ENCODE measurements around the gene OR5AU1.
"Not testable (repeated sequence)": the region's sequence is repeated elsewhere in the genome, so short reads cannot be mapped to it uniquely, and the experiment has no call there.

Gene OR5AU1

GRCh38 chr14:21169573-21169972 is 13.7 kb upstream of the OR5AU1 start:
- DNase-seq: no peak

- DNase-seq: no peak
Observed at GRCh38 chr14:21168055-21168454, 12.2 kb upstream of the OR5AU1 start.

GRCh38 chr14:21165670-21166069 is 9.8 kb upstream of the OR5AU1 start:
- DNase-seq: not testable (repeated sequence)

GRCh38 chr14:21165002-21165605 is 9.2 kb upstream of the OR5AU1 start:
- not testable (repeated sequence) for DNase-seq

- no peak for DNase-seq
Observed at GRCh38 chr14:21163871-21164291, 8.0 kb upstream of the OR5AU1 start.

GRCh38 chr14:21162081-21162480 is 6.2 kb upstream of the OR5AU1 start:
- no peak for DNase-seq

GRCh38 chr14:21160061-21160610 is 4.3 kb upstream of the OR5AU1 start:
- DNase-seq: no peak

GRCh38 chr14:21158175-21158574 is 2.3 kb upstream of the OR5AU1 start:
- DNase-seq: not testable (repeated sequence)

- no peak for DNase-seq
Observed at GRCh38 chr14:21149641-21150367, 6.1 kb downstream of the OR5AU1 start.

GRCh38 chr14:21145437-21145836 is 10.4 kb downstream of the OR5AU1 start:
- no peak for DNase-seq

- no peak for DNase-seq
Observed at GRCh38 chr14:21142357-21142756, 13.5 kb downstream of the OR5AU1 start.

GRCh38 chr14:21136024-21136423 is 19.8 kb downstream of the OR5AU1 start:
- DNase-seq: no peak

- DNase-seq: no peak
Observed at GRCh38 chr14:21133901-21134300, 22.0 kb downstream of the OR5AU1 start.

GRCh38 chr14:21123429-21123828 is 32.4 kb downstream of the OR5AU1 start:
- DNase-seq: no peak

- DNase-seq: no peak
Observed at GRCh38 chr14:21121122-21121521, 34.7 kb downstream of the OR5AU1 start.

- no peak for DNase-seq
Observed at GRCh38 chr14:21120686-21121085, 35.2 kb downstream of the OR5AU1 start.

- no peak for DNase-seq
Observed at GRCh38 chr14:21118933-21119332, 36.9 kb downstream of the OR5AU1 start.

- no peak for DNase-seq
Observed at GRCh38 chr14:21113369-21113768, 42.5 kb downstream of the OR5AU1 start.

- DNase-seq: no peak
Observed at GRCh38 chr14:21112255-21112654, 43.6 kb downstream of the OR5AU1 start.

GRCh38 chr14:21109377-21110138 is 46.3 kb downstream of the OR5AU1 start:
- no peak for DNase-seq

GRCh38 chr14:21108791-21109190 is 47.1 kb downstream of the OR5AU1 start:
- no peak for DNase-seq

GRCh38 chr14:21107283-21107800 is 48.5 kb downstream of the OR5AU1 start:
- DNase-seq: no peak

Data from COR-L47 (cell line).